Endodermal cell (in vitro differentiated cells): ENCODE data around the gene PSAPL1. TPM values are rescaled to one million over a fixed set of nuclear protein-coding genes. Genes with fewer than 3 reads are reported as not detected.

Experiments used
- DNase-seq: peaks from one replicate; pipeline ENCODE4 v3.0.0-alpha.2; 2017
- H3K27ac ChIP-seq: 2 replicates; pipeline ENCODE4 v1.5.1; 2013; ENCODE audit warnings: mild to moderate bottlenecking, low read depth, low read length, moderate library complexity
- H3K27me3 ChIP-seq: 2 replicates; pipeline ENCODE4 v1.6.1; 2013; ENCODE audit warnings: mild to moderate bottlenecking, low read length, moderate library complexity; ENCODE audit not compliant: insufficient read depth, control insufficient read depth, poor library complexity, severe bottlenecking
- H3K36me3 ChIP-seq: 2 replicates; pipeline ENCODE4 v1.7.0; 2013; ENCODE audit warnings: mild to moderate bottlenecking, low read length, moderate library complexity; ENCODE audit not compliant: control insufficient read depth, insufficient read depth
- H3K4me1 ChIP-seq: one replicate; pipeline ENCODE4 v1.7.0; 2013; ENCODE audit warnings: low read length; ENCODE audit not compliant: control insufficient read depth, insufficient read depth
- H3K4me3 ChIP-seq: 2 replicates; pipeline ENCODE4 v1.5.1; 2013; ENCODE audit warnings: mild to moderate bottlenecking, low read length, moderate library complexity
- H3K9ac ChIP-seq: 2 replicates; pipeline ENCODE4 v1.6.1; 2013; ENCODE audit warnings: mild to moderate bottlenecking, low read length, moderate library complexity; ENCODE audit not compliant: poor library complexity, severe bottlenecking; ENCODE audit errors: extremely low read depth
- H3K9me3 ChIP-seq: 2 replicates; pipeline ENCODE4 v1.6.1; 2013; ENCODE audit warnings: mild to moderate bottlenecking, low read length, moderate library complexity; ENCODE audit not compliant: control insufficient read depth
- H3K27ac Mint-ChIP-seq: 2 replicates; pipeline ENCODE4 v1.8.0; 2020; ENCODE audit warnings: mixed read lengths
- H3K27me3 Mint-ChIP-seq: 2 replicates; pipeline ENCODE4 v1.8.0; 2021; ENCODE audit warnings: mild to moderate bottlenecking, mixed read lengths; ENCODE audit not compliant: insufficient read depth
- H3K36me3 Mint-ChIP-seq: 2 replicates; pipeline ENCODE4 v1.8.0; 2020; ENCODE audit warnings: low read depth, mixed read lengths
- H3K4me1 Mint-ChIP-seq: 2 replicates; pipeline ENCODE4 v1.8.0; 2020; ENCODE audit warnings: mixed read lengths
- H3K4me3 Mint-ChIP-seq: 2 replicates; pipeline ENCODE4 v1.8.0; 2020; ENCODE audit warnings: mild to moderate bottlenecking, moderate library complexity, mixed read lengths
- H3K9me3 Mint-ChIP-seq: 2 replicates; pipeline ENCODE4 v1.8.0; 2020; ENCODE audit warnings: mild to moderate bottlenecking, mixed read lengths
- WGBS, 2 experiments: methylation state at CpG; one replicate each; pipeline versions ENCODE4 v1.1.5 to v1.1.7; 2013; ENCODE audit warnings: missing lambda C conversion rate in 2 of 2, mixed read lengths in 1 of 2; ENCODE audit not compliant: insufficient coverage in 1 of 2, insufficient read length in 1 of 2; 5-methylcytosine and 5-hydroxymethylcytosine counted together
- total RNA-seq, 2 donors: library from RNA; stranded (reverse); fragmentation: NEBNext Ultra II Directional in 1 of 2; extraction: Animal tissue kit (Norgen Biotek cat#: 25700) in 1 of 2; gene quantifications; 2 replicates in 1 of 2; 3 replicates in 1 of 2; pipeline ENCODE4 v1.2.1, GENCODE V29; 2021
- TF ChIP-seq, protein P1 (sequence below): fragments of 200-600 bp; sonication (generic); conservative IDR thresholded peaks from 2 replicates; pipeline ENCODE4 v1.5.0; 2021; ENCODE audit warnings: antibody characterized with exemption, mild to moderate bottlenecking

The PSAPL1 gene
- total RNA-seq, 2 donors from 2014 or later = 0.13 to 0.24 TPM

GRCh38 chr4:7478665-7479064 is 43.9 kb upstream of the PSAPL1 start:
- TF ChIP-seq, protein P1, sequence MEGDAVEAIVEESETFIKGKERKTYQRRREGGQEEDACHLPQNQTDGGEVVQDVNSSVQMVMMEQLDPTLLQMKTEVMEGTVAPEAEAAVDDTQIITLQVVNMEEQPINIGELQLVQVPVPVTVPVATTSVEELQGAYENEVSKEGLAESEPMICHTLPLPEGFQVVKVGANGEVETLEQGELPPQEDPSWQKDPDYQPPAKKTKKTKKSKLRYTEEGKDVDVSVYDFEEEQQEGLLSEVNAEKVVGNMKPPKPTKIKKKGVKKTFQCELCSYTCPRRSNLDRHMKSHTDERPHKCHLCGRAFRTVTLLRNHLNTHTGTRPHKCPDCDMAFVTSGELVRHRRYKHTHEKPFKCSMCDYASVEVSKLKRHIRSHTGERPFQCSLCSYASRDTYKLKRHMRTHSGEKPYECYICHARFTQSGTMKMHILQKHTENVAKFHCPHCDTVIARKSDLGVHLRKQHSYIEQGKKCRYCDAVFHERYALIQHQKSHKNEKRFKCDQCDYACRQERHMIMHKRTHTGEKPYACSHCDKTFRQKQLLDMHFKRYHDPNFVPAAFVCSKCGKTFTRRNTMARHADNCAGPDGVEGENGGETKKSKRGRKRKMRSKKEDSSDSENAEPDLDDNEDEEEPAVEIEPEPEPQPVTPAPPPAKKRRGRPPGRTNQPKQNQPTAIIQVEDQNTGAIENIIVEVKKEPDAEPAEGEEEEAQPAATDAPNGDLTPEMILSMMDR = no peak
- H3K36me3 ChIP-seq = no peaks in the 10 kb centered on the region
- H3K27me3 ChIP-seq = no peaks in the 10 kb centered on the region
- Mint-ChIP-seq H3K36me3 (no peaks in the 10 kb centered on the region), H3K9me3 (no peaks in the 10 kb centered on the region), H3K4me1 (no peaks in the 10 kb centered on the region), H3K4me3 (no peak overlapping the region), H3K27me3 (no peaks in the 10 kb centered on the region), H3K27ac (no peak overlapping the region)
- H3K9me3 ChIP-seq = no peaks in the 10 kb centered on the region
- WGBS, 2 experiments = 92 to 100% methylated on average over 6 to 11 of the region's 11 CpGs
- H3K4me3 ChIP-seq = no peak overlapping the region
- no peak overlapping the region for H3K9ac ChIP-seq
- no peaks in the 10 kb centered on the region for H3K4me1 ChIP-seq
- no peak for DNase-seq
- H3K27ac ChIP-seq = no peak overlapping the region

- H3K4me3 Mint-ChIP-seq = no peak overlapping the region
- H3K27me3 Mint-ChIP-seq = no peaks in the 10 kb centered on the region
- no peaks in the 10 kb centered on the region for H3K36me3 ChIP-seq
- no peak overlapping the region for H3K27ac Mint-ChIP-seq
- no peaks in the 10 kb centered on the region for H3K36me3 Mint-ChIP-seq
- H3K4me3 ChIP-seq = no peak overlapping the region
- H3K4me1 Mint-ChIP-seq = no peaks in the 10 kb centered on the region
- no peak for DNase-seq
- TF ChIP-seq, protein P1 = no peak
- no peaks in the 10 kb centered on the region for H3K9me3 Mint-ChIP-seq
- no peaks in the 10 kb centered on the region for H3K9me3 ChIP-seq
- H3K9ac ChIP-seq = no peak overlapping the region
- H3K27me3 ChIP-seq = no peaks in the 10 kb centered on the region
- H3K27ac ChIP-seq = no peak overlapping the region
- WGBS, 2 experiments = 92 to 98% methylated on average over 4 to 7 of the region's 7 CpGs
- no peaks in the 10 kb centered on the region for H3K4me1 ChIP-seq
These were observed 43.0 kb upstream of the PSAPL1 start for GRCh38 chr4:7477695-7478094.

DNA sequence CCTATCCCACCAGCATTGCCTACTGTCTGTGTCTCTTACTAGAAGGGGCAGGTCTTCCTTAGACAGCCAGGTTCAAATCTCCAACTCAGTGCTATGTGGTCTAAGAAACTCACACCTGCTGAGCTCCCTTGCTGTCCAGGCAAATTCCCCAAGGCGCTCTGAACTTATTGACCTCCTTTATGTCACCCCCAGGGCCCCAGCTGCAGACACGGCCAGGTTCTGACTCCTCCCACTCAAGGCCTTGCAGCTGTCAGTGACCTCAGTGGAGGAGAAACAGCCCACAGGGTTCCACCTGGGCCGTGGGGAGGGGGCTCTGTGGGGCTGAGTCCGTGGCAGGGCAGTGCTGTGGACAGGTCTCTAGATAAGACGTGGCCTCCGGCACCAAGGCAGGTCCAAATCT is 42.1 kb upstream of the PSAPL1 start:
- TF ChIP-seq, protein P1 = no peak
- DNase-seq = no peak
- H3K9me3 ChIP-seq = no peaks in the 10 kb centered on the region
- no peaks in the 10 kb centered on the region for H3K4me1 ChIP-seq
- no peaks in the 10 kb centered on the region for H3K36me3 ChIP-seq
- no peaks in the 10 kb centered on the region for H3K36me3 Mint-ChIP-seq
- no peak overlapping the region for H3K27ac ChIP-seq
- H3K27ac Mint-ChIP-seq = no peak overlapping the region
- H3K9me3 Mint-ChIP-seq = no peaks in the 10 kb centered on the region
- 83 to 84% methylated on average over 5 to 6 of the region's 6 CpGs for WGBS, 2 experiments
- H3K4me3 ChIP-seq = no peak overlapping the region
- no peak overlapping the region for H3K4me3 Mint-ChIP-seq
- no peaks in the 10 kb centered on the region for H3K27me3 ChIP-seq
- H3K4me1 Mint-ChIP-seq = peaks cover 5% of the 10 kb centered on the region
- no peaks in the 10 kb centered on the region for H3K27me3 Mint-ChIP-seq
- H3K9ac ChIP-seq = no peak overlapping the region
